ENCODE data around the gene PRKCA.

The PRKCA gene

GRCh38 chr17:66665194-66665593 lies 362.8 kb downstream of the PRKCA start:
- H3K4me3 ChIP-seq (ENCODE audit: control insufficient read depth, low read depth, low read length), result no peak overlapping the region
- TF ChIP-seq, protein P1, sequence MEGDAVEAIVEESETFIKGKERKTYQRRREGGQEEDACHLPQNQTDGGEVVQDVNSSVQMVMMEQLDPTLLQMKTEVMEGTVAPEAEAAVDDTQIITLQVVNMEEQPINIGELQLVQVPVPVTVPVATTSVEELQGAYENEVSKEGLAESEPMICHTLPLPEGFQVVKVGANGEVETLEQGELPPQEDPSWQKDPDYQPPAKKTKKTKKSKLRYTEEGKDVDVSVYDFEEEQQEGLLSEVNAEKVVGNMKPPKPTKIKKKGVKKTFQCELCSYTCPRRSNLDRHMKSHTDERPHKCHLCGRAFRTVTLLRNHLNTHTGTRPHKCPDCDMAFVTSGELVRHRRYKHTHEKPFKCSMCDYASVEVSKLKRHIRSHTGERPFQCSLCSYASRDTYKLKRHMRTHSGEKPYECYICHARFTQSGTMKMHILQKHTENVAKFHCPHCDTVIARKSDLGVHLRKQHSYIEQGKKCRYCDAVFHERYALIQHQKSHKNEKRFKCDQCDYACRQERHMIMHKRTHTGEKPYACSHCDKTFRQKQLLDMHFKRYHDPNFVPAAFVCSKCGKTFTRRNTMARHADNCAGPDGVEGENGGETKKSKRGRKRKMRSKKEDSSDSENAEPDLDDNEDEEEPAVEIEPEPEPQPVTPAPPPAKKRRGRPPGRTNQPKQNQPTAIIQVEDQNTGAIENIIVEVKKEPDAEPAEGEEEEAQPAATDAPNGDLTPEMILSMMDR (conservative IDR thresholded peaks at IDR 0.05; ENCODE audit: control insufficient read depth, insufficient read depth, low read depth, low read length), result no peak
- DNase-seq (ENCODE audit: low read depth), result no peak

GRCh38 chr17:66667090-66667489 lies 364.7 kb downstream of the PRKCA start:
- DNase-seq (ENCODE audit: low read depth), result no peak
- TF ChIP-seq, protein P1 (conservative IDR thresholded peaks at IDR 0.05; ENCODE audit: control insufficient read depth, insufficient read depth, low read depth, low read length), result no peak
- H3K4me3 ChIP-seq (ENCODE audit: control insufficient read depth, low read depth, low read length), result no peak overlapping the region

GRCh38 chr17:66667491-66668030 lies 365.1 kb downstream of the PRKCA start:
- DNase-seq (ENCODE audit: low read depth), result no peak
- H3K4me3 ChIP-seq (ENCODE audit: control insufficient read depth, low read depth, low read length), result no peak overlapping the region
- TF ChIP-seq, protein P1 (conservative IDR thresholded peaks at IDR 0.05; ENCODE audit: control insufficient read depth, insufficient read depth, low read depth, low read length), result no peak

DNA sequence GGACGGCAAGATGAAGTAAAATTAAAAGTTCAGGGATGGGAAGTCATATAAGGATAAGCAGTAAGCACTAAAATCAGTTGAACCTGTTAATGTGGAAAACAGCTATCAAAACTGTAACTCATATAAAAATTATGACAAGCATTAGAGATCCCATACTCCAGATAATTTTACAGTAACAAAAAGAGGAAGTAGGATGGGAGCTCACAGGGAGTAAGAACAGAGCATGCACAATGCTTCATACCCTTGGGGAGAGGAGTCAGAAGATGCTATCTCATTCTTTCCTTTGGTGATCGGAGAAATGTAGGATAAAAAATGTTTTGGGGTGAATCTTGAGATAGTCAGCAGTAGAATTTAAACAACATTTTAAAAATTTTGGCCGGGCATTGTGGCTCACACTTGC lies 367.8 kb downstream of the PRKCA start:
- no peak for DNase-seq (ENCODE audit: low read depth)
- TF ChIP-seq, protein P1 (conservative IDR thresholded peaks at IDR 0.05; ENCODE audit: control insufficient read depth, insufficient read depth, low read depth, low read length), result no peak
- no peak overlapping the region for H3K4me3 ChIP-seq (ENCODE audit: control insufficient read depth, low read depth, low read length)

GRCh38 chr17:66671156-66671555 lies 368.7 kb downstream of the PRKCA start:
- no peak overlapping the region for H3K4me3 ChIP-seq (ENCODE audit: control insufficient read depth, low read depth, low read length)
- TF ChIP-seq, protein P1 (conservative IDR thresholded peaks at IDR 0.05; ENCODE audit: control insufficient read depth, insufficient read depth, low read depth, low read length), result no peak
- peak; percentile 19 for DNase-seq (ENCODE audit: low read depth)

GRCh38 chr17:66673668-66674276 lies 371.4 kb downstream of the PRKCA start:
- TF ChIP-seq, protein P1 (conservative IDR thresholded peaks at IDR 0.05; ENCODE audit: control insufficient read depth, insufficient read depth, low read depth, low read length), result peak; percentile 71
- H3K4me3 ChIP-seq (ENCODE audit: control insufficient read depth, low read depth, low read length), result no peak overlapping the region
- peak; percentile 69 for DNase-seq (ENCODE audit: low read depth)
